ENCODE results near the gene NBL1. TPM values are rescaled to one million over a fixed set of nuclear protein-coding genes. Genes with fewer than 3 reads are reported as not detected.

The NBL1 gene
- total and polyA plus RNA-seq, 2 donors (not counting 1 experiment from before 2014, with no cell fraction given): 59.3 to 103 TPM

GRCh38 chr1:19703280-19703679, 59.2 kb downstream of the NBL1 start:
- H3K9me3 ChIP-seq (ENCODE audit: control insufficient read depth, insufficient read depth, low read depth, low read length): no peaks in the 10 kb centered on the region
- H3K9ac ChIP-seq (ENCODE audit: insufficient read depth, low read length): no peak overlapping the region
- H3K79me2 ChIP-seq (ENCODE audit: control insufficient read depth, insufficient read depth, low read length): no peaks in the 10 kb centered on the region
- H3K4me2 ChIP-seq (ENCODE audit: extremely low read depth, insufficient read depth, low read length): no peak overlapping the region
- H4K20me1 ChIP-seq (ENCODE audit: control insufficient read depth, extremely low read depth, insufficient read depth, low read length): no peaks in the 10 kb centered on the region
- H3K4me1 ChIP-seq (ENCODE audit: control insufficient read depth, extremely low read depth, insufficient read depth, low read length): no peaks in the 10 kb centered on the region
- H3K27me3 ChIP-seq (ENCODE audit: control insufficient read depth, insufficient read depth, low read length): no peaks in the 10 kb centered on the region
- no peak for TF ChIP-seq CTCF (conservative IDR thresholded peaks at IDR 0.05 in 1 of 2, IDR thresholded peaks at IDR 0.05 in 1 of 2; ENCODE audit: low read depth in 1 of 2, low read length in 2 of 2)
- TF ChIP-seq EZH2 (IDR thresholded peaks at IDR 0.05; ENCODE audit: low read length, missing control alignments): no peak
- no peaks in the 10 kb centered on the region for H3K36me3 ChIP-seq (ENCODE audit: control insufficient read depth, insufficient read depth, low read length)
- no peak for DNase-seq (ENCODE audit: low read depth in 2 of 2)
- no peak overlapping the region for H3K4me3 ChIP-seq (replicated peaks in 1 of 4; ENCODE audit: control extremely low read depth in 1 of 4, insufficient read depth in 1 of 4, low read depth in 3 of 4, low read length in 4 of 4)
- H2AFZ ChIP-seq (ENCODE audit: low read length): no peak overlapping the region
- H3K27ac ChIP-seq (ENCODE audit: insufficient read depth, low read length): no peak overlapping the region

- Histone ChIP-seq H3K36me3 (ENCODE audit: control insufficient read depth, insufficient read depth, low read length) (no peaks in the 10 kb centered on the region), H4K20me1 (ENCODE audit: control insufficient read depth, extremely low read depth, insufficient read depth, low read length) (no peaks in the 10 kb centered on the region), H3K9me3 (ENCODE audit: control insufficient read depth, insufficient read depth, low read depth, low read length) (no peaks in the 10 kb centered on the region), H3K9ac (ENCODE audit: insufficient read depth, low read length) (no peak overlapping the region), H3K27me3 (ENCODE audit: control insufficient read depth, insufficient read depth, low read length) (no peaks in the 10 kb centered on the region), H3K27ac (ENCODE audit: insufficient read depth, low read length) (no peak overlapping the region), H3K4me3 (replicated peaks in 1 of 4; ENCODE audit: control extremely low read depth in 1 of 4, insufficient read depth in 1 of 4, low read depth in 3 of 4, low read length in 4 of 4) (no peak overlapping the region), H2AFZ (ENCODE audit: low read length) (no peak overlapping the region), H3K4me2 (ENCODE audit: extremely low read depth, insufficient read depth, low read length) (no peak overlapping the region), H3K79me2 (ENCODE audit: control insufficient read depth, insufficient read depth, low read length) (no peaks in the 10 kb centered on the region), H3K4me1 (ENCODE audit: control insufficient read depth, extremely low read depth, insufficient read depth, low read length) (no peaks in the 10 kb centered on the region)
- TF ChIP-seq EZH2 (IDR thresholded peaks at IDR 0.05; ENCODE audit: low read length, missing control alignments) (no peak), CTCF (conservative IDR thresholded peaks at IDR 0.05 in 1 of 2, IDR thresholded peaks at IDR 0.05 in 1 of 2; ENCODE audit: low read depth in 1 of 2, low read length in 2 of 2) (peak; percentile 87 to 97)
- peak; percentile 63 to 68 for DNase-seq (ENCODE audit: low read depth in 2 of 2)
Measured at GRCh38 chr1:19704247-19705113, 60.4 kb downstream of the NBL1 start.

GRCh38 chr1:19705464-19705863, 61.4 kb downstream of the NBL1 start:
- TF ChIP-seq CTCF (conservative IDR thresholded peaks at IDR 0.05 in 1 of 2, IDR thresholded peaks at IDR 0.05 in 1 of 2; ENCODE audit: low read depth in 1 of 2, low read length in 2 of 2): no peak
- no peak for TF ChIP-seq EZH2 (IDR thresholded peaks at IDR 0.05; ENCODE audit: low read length, missing control alignments)
- no peak for DNase-seq (ENCODE audit: low read depth in 2 of 2)
- no peak overlapping the region for H3K9ac ChIP-seq (ENCODE audit: insufficient read depth, low read length)

More at GRCh38 chr1:19705464-19705863, 61.4 kb downstream of the NBL1 start:
- no peaks in the 10 kb centered on the region for H3K9me3 ChIP-seq (ENCODE audit: control insufficient read depth, insufficient read depth, low read depth, low read length)
- H4K20me1 ChIP-seq (ENCODE audit: control insufficient read depth, extremely low read depth, insufficient read depth, low read length): no peaks in the 10 kb centered on the region
- no peak overlapping the region for H2AFZ ChIP-seq (ENCODE audit: low read length)
- no peaks in the 10 kb centered on the region for H3K79me2 ChIP-seq (ENCODE audit: control insufficient read depth, insufficient read depth, low read length)
- H3K27ac ChIP-seq (ENCODE audit: insufficient read depth, low read length): no peak overlapping the region
- H3K4me1 ChIP-seq (ENCODE audit: control insufficient read depth, extremely low read depth, insufficient read depth, low read length): no peaks in the 10 kb centered on the region
- no peaks in the 10 kb centered on the region for H3K36me3 ChIP-seq (ENCODE audit: control insufficient read depth, insufficient read depth, low read length)
- no peaks in the 10 kb centered on the region for H3K27me3 ChIP-seq (ENCODE audit: control insufficient read depth, insufficient read depth, low read length)
- no peak overlapping the region for H3K4me2 ChIP-seq (ENCODE audit: extremely low read depth, insufficient read depth, low read length)
- no peak overlapping the region for H3K4me3 ChIP-seq (replicated peaks in 1 of 4; ENCODE audit: control extremely low read depth in 1 of 4, insufficient read depth in 1 of 4, low read depth in 3 of 4, low read length in 4 of 4)

Measured in fibroblast of lung (primary cell).